RWPE2 (cell line): ENCODE data around the gene CDH4.

ENCODE experiments used
- ATAC-seq: fragments of 200-7000 bp; cut with Tn5 transposase; 3 replicates; pipeline ENCODE4 v1.9.1; 2021; ENCODE audit warnings: low read depth
- DNase-seq: peaks from one replicate; pipeline ENCODE4 v3.0.0-alpha.2; 2020; ENCODE audit warnings: low spot score
- H3K27ac ChIP-seq: fragments of 450-650 bp; 2 replicates; pipeline ENCODE4 v1.5.1; 2017; ENCODE audit warnings: mild to moderate bottlenecking; ENCODE audit not compliant: poor library complexity, severe bottlenecking
- H3K27me3 ChIP-seq: fragments of 250-450 bp; sonication (Bioruptor Pico); 2 replicates; pipeline ENCODE4 v1.5.1; 2021; ENCODE audit warnings: mild to moderate bottlenecking, moderate library complexity; ENCODE audit not compliant: insufficient read depth, poor library complexity, severe bottlenecking
- H3K36me3 ChIP-seq: fragments of 250-450 bp; sonication (Bioruptor Pico); 2 replicates; pipeline ENCODE4 v1.5.1; 2020; ENCODE audit warnings: low read depth, mild to moderate bottlenecking, moderate library complexity
- H3K4me1 ChIP-seq: fragments of 250-450 bp; sonication (Bioruptor Pico); 2 replicates; pipeline ENCODE4 v1.5.1; 2021; ENCODE audit warnings: mild to moderate bottlenecking, moderate library complexity; ENCODE audit not compliant: insufficient read depth, poor library complexity, severe bottlenecking
- H3K4me3 ChIP-seq: fragments of 250-450 bp; sonication (Bioruptor Pico); 2 replicates; pipeline ENCODE4 v1.5.1; 2021; ENCODE audit warnings: mild to moderate bottlenecking, moderate library complexity; ENCODE audit not compliant: severe bottlenecking
- H3K9me3 ChIP-seq: fragments of 250-450 bp; sonication (Bioruptor Pico); 2 replicates; pipeline ENCODE4 v1.5.1; 2021; ENCODE audit warnings: mild to moderate bottlenecking, moderate library complexity; ENCODE audit not compliant: severe bottlenecking
- CTCF ChIP-seq: fragments of 450-650 bp; IDR thresholded peaks from one replicate; pipeline ENCODE4 v1.5.1; 2017; ENCODE audit warnings: mild to moderate bottlenecking, moderate library complexity; ENCODE audit not compliant: poor library complexity, severe bottlenecking

CDH4 gene

GRCh38 chr20:61295682-61296628 lies 43.9 kb downstream of the CDH4 start:
- no peaks in the 10 kb centered on the region for H3K9me3 ChIP-seq
- no peak overlapping the region for H3K4me3 ChIP-seq
- H3K27me3 ChIP-seq = no peaks in the 10 kb centered on the region
- H3K27ac ChIP-seq = peak overlapping the region; percentile 76
- H3K4me1 ChIP-seq = peaks cover 39% of the 10 kb centered on the region
- ATAC-seq (peak; percentile 80), DNase-seq (peak; percentile 89)
- no peak for TF ChIP-seq CTCF
- peaks cover 7% of the 10 kb centered on the region for H3K36me3 ChIP-seq

GRCh38 chr20:61296629-61297019 lies 44.6 kb downstream of the CDH4 start:
- no peak for ATAC-seq

GRCh38 chr20:61297491-61297890 lies 45.4 kb downstream of the CDH4 start:
- no peak for DNase-seq
- H3K4me3 ChIP-seq = no peak overlapping the region
- peaks cover 13% of the 10 kb centered on the region for H3K36me3 ChIP-seq
- H3K4me1 ChIP-seq = peaks cover 39% of the 10 kb centered on the region
- TF ChIP-seq CTCF = no peak
- H3K9me3 ChIP-seq = no peaks in the 10 kb centered on the region
- no peak for ATAC-seq
- H3K27me3 ChIP-seq = no peaks in the 10 kb centered on the region
- peak overlapping the region; percentile 76 for H3K27ac ChIP-seq

More at GRCh38 chr20:61296629-61297019, 44.6 kb downstream of the CDH4 start:
- H3K27me3 ChIP-seq = no peaks in the 10 kb centered on the region
- no peak overlapping the region for H3K4me3 ChIP-seq
- peaks cover 8% of the 10 kb centered on the region for H3K36me3 ChIP-seq
- peak overlapping the region; percentile 76 for H3K27ac ChIP-seq
- TF ChIP-seq CTCF = no peak
- H3K4me1 ChIP-seq = peaks cover 39% of the 10 kb centered on the region
- no peaks in the 10 kb centered on the region for H3K9me3 ChIP-seq
- DNase-seq = no peak

GRCh38 chr20:61297986-61298385 lies 45.9 kb downstream of the CDH4 start:
- no peaks in the 10 kb centered on the region for H3K9me3 ChIP-seq
- H3K27ac ChIP-seq = peak overlapping the region; percentile 76
- no peaks in the 10 kb centered on the region for H3K27me3 ChIP-seq
- H3K4me1 ChIP-seq = peaks cover 39% of the 10 kb centered on the region
- no peak overlapping the region for H3K4me3 ChIP-seq
- no peak for TF ChIP-seq CTCF
- DNase-seq (peak; percentile 99), ATAC-seq (peak; percentile 81)
- H3K36me3 ChIP-seq = peaks cover 13% of the 10 kb centered on the region

- no peaks in the 10 kb centered on the region for H3K27me3 ChIP-seq
- peak overlapping the region; percentile 76 for H3K27ac ChIP-seq
- no peak for ATAC-seq
- DNase-seq = no peak
- no peak for TF ChIP-seq CTCF
- H3K4me3 ChIP-seq = no peak overlapping the region
- H3K36me3 ChIP-seq = peaks cover 13% of the 10 kb centered on the region
- no peaks in the 10 kb centered on the region for H3K9me3 ChIP-seq
- H3K4me1 ChIP-seq = peaks cover 39% of the 10 kb centered on the region
Observed at GRCh38 chr20:61298661-61299060, 46.6 kb downstream of the CDH4 start.
